Common myeloid progenitor, CD34-positive (primary cell): ENCODE results near the gene XYLT1.

Experiments
- CTCF ChIA-PET: fragments of 350-600 bp; sonication (Branson Sonifier 250); formaldehyde crosslinking; loops from one replicate; lab custom pipeline; 2021; ENCODE audit warnings: antibody characterized with exemption; lab: Charles Lee
- POLR2A ChIA-PET: fragments of 350-600 bp; sonication (Branson Sonifier 250); formaldehyde crosslinking; loops from one replicate; lab custom pipeline; 2021; ENCODE audit warnings: antibody characterized with exemption; lab: Charles Lee
- DNase-seq, 3 donors: peaks; one replicate each; pipeline versions ENCODE4 v3.0.0 to v3.0.0-alpha.2; 2013
- H3K27ac ChIP-seq, 2 experiments: 1 replicate in 1 of 2; 2 replicates in 1 of 2; pipeline ENCODE4 v1.7.0; 2013; ENCODE audit warnings: inconsistent platforms in 2 of 2, low read length in 2 of 2, mild to moderate bottlenecking in 2 of 2, low read depth in 1 of 2, moderate library complexity in 1 of 2; ENCODE audit not compliant: severe bottlenecking in 2 of 2, insufficient read depth in 1 of 2, poor library complexity in 1 of 2
- H3K27me3 ChIP-seq, 5 experiments: replicated peaks in 2 of 5; 1 replicate in 3 of 5; 2 replicates in 2 of 5; pipeline versions ENCODE4 v1.6.1 to v1.7.0; 2013; ENCODE audit warnings: low read length in 4 of 5, mild to moderate bottlenecking in 2 of 5, moderate library complexity in 2 of 5, inconsistent platforms in 1 of 5; ENCODE audit not compliant: insufficient read depth in 5 of 5, control insufficient read depth in 4 of 5
- H3K36me3 ChIP-seq, 4 experiments: 1 replicate in 2 of 4; 2 replicates in 2 of 4; pipeline versions ENCODE4 v1.6.1 to v1.7.0; 2013; ENCODE audit warnings: low read length in 3 of 4, control low read depth in 1 of 4, mild to moderate bottlenecking in 1 of 4; ENCODE audit not compliant: control insufficient read depth in 4 of 4, insufficient read depth in 4 of 4
- H3K4me1 ChIP-seq, 4 experiments: 1 replicate in 3 of 4; 2 replicates in 1 of 4; pipeline versions ENCODE4 v1.6.1 to v1.7.1; 2013; ENCODE audit warnings: low read length in 3 of 4, mild to moderate bottlenecking in 3 of 4, control low read depth in 1 of 4, inconsistent platforms in 1 of 4, moderate library complexity in 1 of 4; ENCODE audit not compliant: control insufficient read depth in 4 of 4, insufficient read depth in 4 of 4; ENCODE audit errors: control extremely low read depth in 1 of 4
- H3K4me3 ChIP-seq, 7 experiments: 1 replicate in 4 of 7; 2 replicates in 3 of 7; pipeline versions ENCODE4 v1.5.1 to v1.7.0; 2013; ENCODE audit warnings: mild to moderate bottlenecking in 7 of 7, low read length in 6 of 7, moderate library complexity in 6 of 7, inconsistent platforms in 2 of 7, low read depth in 2 of 7, control low read depth in 1 of 7; ENCODE audit not compliant: insufficient read depth in 4 of 7, control insufficient read depth in 1 of 7; ENCODE audit errors: extremely low read depth in 1 of 7
- H3K9me3 ChIP-seq, 5 experiments: 1 replicate in 4 of 5; 2 replicates in 1 of 5; pipeline versions ENCODE4 v1.6.1 to v1.7.1; 2013; ENCODE audit warnings: low read length in 4 of 5, mild to moderate bottlenecking in 2 of 5, inconsistent platforms in 1 of 5, low read depth in 1 of 5, moderate library complexity in 1 of 5; ENCODE audit not compliant: control insufficient read depth in 4 of 5, insufficient read depth in 2 of 5; ENCODE audit errors: control extremely low read depth in 1 of 5
- WGBS: methylation state at CpG from one replicate; pipeline ENCODE4 v1.1.5; 2013; ENCODE audit not compliant: insufficient coverage; 5-methylcytosine and 5-hydroxymethylcytosine counted together

XYLT1 gene

GRCh38 chr16:17391715-17392114, 79.0 kb downstream of the XYLT1 start:
- H3K36me3 ChIP-seq, result peaks cover 0 to 7% (median 0%) of the 10 kb centered on the region in 4 experiments
- H3K9me3 ChIP-seq, result no peaks in the 10 kb centered on the region
- 100% methylated on average over 4 of the region's 5 CpGs for WGBS
- POLR2A ChIA-PET, result no interaction called here
- H3K4me1 ChIP-seq, result peaks cover 0 to 8% (median 5%) of the 10 kb centered on the region in 4 experiments
- H3K27ac ChIP-seq, result no peak overlapping the region
- H3K27me3 ChIP-seq, result no peaks in the 10 kb centered on the region
- no peak overlapping the region for H3K4me3 ChIP-seq
- DNase-seq, result no peak
- CTCF ChIA-PET, result no interaction called here

- no peak overlapping the region for H3K4me3 ChIP-seq
- no CpG with 5 or more reads among the region's 4 CpGs for WGBS
- ChIA-PET CTCF (no interaction called here), POLR2A (no interaction called here)
- H3K9me3 ChIP-seq, result no peaks in the 10 kb centered on the region
- H3K4me1 ChIP-seq, result peaks cover 0 to 15% (median 6%) of the 10 kb centered on the region in 4 experiments
- no peaks in the 10 kb centered on the region for H3K36me3 ChIP-seq
- no peak for DNase-seq
- H3K27ac ChIP-seq, result no peak overlapping the region
- H3K27me3 ChIP-seq, result no peaks in the 10 kb centered on the region
Observed at GRCh38 chr16:17389384-17389783, 81.4 kb downstream of the XYLT1 start.

DNA sequence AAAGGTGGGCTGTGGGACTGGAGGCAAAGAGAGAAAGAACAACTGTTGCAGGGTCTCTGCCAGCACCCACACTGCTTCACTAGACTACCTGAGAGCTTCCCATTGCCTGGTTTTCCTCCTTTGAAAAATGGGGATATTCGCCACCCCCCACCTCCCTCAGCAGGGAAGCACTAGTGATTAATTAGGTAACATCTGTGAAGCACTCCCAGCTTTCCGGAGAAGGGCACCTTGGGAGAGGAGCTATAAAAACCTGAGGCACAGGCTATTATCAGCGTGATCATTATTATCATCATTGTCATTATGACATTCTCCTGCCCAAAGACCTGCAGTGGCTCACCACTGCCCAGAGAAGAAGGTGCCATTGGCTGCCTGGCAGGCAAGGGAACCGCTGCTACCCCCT, 83.5 kb downstream of the XYLT1 start:
- no peaks in the 10 kb centered on the region for H3K27me3 ChIP-seq
- no peak for DNase-seq
- no peak overlapping the region for H3K4me3 ChIP-seq
- 94% methylated on average over 2 of the region's 4 CpGs for WGBS
- POLR2A ChIA-PET, result no interaction called here
- H3K4me1 ChIP-seq, result peaks cover 3 to 32% (median 23%) of the 10 kb centered on the region in 4 experiments
- H3K27ac ChIP-seq, result no peak overlapping the region
- CTCF ChIA-PET, result interaction anchor here (0.9 to 1.5 kb wide), 4 partner anchors 11 to 80 kb away, joined by 3 to 4 read pairs (median 3); no protein-coding TSS in a partner anchor
- no peaks in the 10 kb centered on the region for H3K36me3 ChIP-seq
- no peaks in the 10 kb centered on the region for H3K9me3 ChIP-seq

DNA sequence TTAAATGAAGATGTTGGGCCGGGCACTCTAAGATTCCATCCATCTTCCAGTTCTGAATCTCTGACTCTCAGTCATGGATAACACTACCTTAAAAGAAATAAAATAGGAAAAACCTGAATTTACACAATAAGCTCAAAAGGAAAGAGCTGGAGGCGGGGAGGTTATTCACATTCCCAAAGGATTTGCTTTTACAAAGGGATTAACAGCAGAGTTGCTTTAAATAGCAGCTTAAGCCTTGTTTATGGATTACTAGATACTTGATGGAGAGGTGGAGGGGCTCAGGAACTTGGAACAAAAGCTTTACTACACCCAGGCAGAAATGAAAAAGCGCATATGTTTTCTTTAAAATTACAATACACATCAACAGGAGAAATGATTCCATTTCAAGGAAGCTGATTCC, 84.5 kb downstream of the XYLT1 start:
- Histone ChIP-seq H3K27me3 (no peaks in the 10 kb centered on the region), H3K27ac (no peak overlapping the region), H3K9me3 (no peaks in the 10 kb centered on the region), H3K4me3 (no peak overlapping the region), H3K4me1 (peaks cover 3 to 42% (median 32%) of the 10 kb centered on the region in 4 experiments), H3K36me3 (no peaks in the 10 kb centered on the region)
- DNase-seq, result no peak
- 100% methylated on average over 1 of the region's 3 CpGs for WGBS
- CTCF ChIA-PET, result interaction anchor here (1.0 to 4.9 kb wide), 3 partner anchors 10 to 31 kb away, joined by 3 to 22 read pairs (median 3); no protein-coding TSS in a partner anchor
- POLR2A ChIA-PET, result no interaction called here

DNA sequence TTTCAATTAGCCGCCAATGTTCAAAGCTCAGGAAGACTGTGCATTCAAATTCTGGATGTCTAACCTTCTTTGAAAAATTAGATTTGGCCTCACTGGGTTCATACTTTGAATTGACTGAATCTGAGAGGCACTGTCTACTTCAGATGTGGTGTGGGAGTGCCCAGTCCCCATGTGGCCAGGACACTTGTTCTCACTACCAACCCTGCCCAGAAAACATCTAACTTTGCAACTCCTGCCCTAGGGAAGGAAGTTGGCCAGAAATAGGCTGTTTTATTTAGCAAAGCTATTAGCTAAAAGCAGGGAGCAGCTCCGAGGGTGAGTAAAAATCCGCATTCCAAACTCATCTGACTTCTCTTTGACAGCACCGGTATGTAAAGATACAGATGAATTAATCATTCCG, 86.3 kb downstream of the XYLT1 start:
- Histone ChIP-seq H3K4me1 (peaks cover 9 to 59% (median 48%) of the 10 kb centered on the region in 4 experiments), H3K36me3 (no peaks in the 10 kb centered on the region), H3K9me3 (no peaks in the 10 kb centered on the region), H3K27me3 (no peaks in the 10 kb centered on the region), H3K27ac (no peak overlapping the region), H3K4me3 (no peak overlapping the region)
- WGBS, result 81% methylated on average over 4 of the region's 5 CpGs
- ChIA-PET POLR2A (no interaction called here), CTCF (interaction anchor here (1.1 to 4.9 kb wide), 4 partner anchors 11 to 70 kb away, joined by 3 to 22 read pairs (median 3); no protein-coding TSS in a partner anchor)
- DNase-seq, result no peak

DNA sequence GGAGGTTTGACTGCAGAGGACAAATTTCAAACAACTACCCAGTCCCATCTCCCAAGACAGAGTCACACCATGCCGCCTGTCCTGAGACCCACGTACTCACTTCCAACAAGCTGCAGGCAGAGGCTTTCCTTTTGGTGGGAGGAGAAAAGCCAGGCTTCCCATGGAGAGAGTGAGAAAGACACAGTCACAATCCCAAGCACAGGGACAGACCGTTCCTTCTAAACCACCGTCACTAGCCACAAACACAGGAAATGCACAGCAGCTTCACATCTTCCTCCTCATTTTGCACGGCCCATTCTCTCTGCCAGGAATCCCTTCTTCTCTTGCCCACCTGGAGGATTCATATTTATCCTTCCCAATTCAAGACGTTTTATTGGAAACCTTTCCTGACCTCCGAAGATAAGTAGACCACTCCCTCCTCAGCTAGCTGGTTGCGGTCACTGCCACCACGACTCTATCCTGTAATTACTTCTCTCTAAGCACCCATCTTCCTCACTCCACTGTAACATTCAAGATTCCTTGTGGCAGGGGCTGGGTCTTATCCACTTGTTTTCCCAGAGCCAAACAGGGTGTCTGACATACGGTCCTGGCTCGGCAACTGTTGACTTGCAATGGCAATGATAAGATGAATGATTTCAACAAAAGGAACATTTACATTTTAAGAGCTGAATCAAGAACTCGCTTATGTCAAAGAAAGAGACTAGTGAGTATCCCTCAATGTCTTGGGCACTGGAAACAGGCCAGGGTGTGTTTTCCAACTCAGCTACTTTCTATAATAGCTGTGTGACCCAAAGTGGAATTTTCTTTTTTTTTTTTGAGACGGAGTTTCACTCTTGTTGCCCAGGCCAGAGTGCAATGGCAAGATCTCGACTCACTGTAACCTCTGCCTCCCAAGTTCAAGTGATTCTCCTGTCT, 87.6 kb downstream of the XYLT1 start:
- Histone ChIP-seq H3K27me3 (no peaks in the 10 kb centered on the region), H3K9me3 (no peaks in the 10 kb centered on the region), H3K4me3 (peak overlapping the region in 3 of 7 experiments; percentile 10 to 41 (median 40)), H3K36me3 (no peaks in the 10 kb centered on the region), H3K4me1 (peaks cover 16 to 72% (median 60%) of the 10 kb centered on the region in 4 experiments), H3K27ac (no peak overlapping the region)
- ChIA-PET CTCF (interaction anchor here (0.9 to 4.9 kb wide), 4 partner anchors 13 to 36 kb away, joined by 3 to 22 read pairs (median 3); no protein-coding TSS in a partner anchor), POLR2A (interaction anchor here (0.5 to 0.6 kb wide), 2 partner anchors 248 to 1496 kb away, joined by 3 read pairs; no protein-coding TSS in a partner anchor)
- peak in 1 of 3 donors; percentile 50 for DNase-seq
- 23% methylated on average over 9 of the region's 14 CpGs for WGBS
